HEK293 (cell line): Measurements from ENCODE around the gene SNAPC4.
A peak's percentile ranks its signal among the peaks of the same experiment; 100 is the strongest.

Experiments used
- CTCF ChIA-PET: fragments of 350-600 bp; formaldehyde crosslinking; extraction: SDS; loops from one replicate; lab custom pipeline; 2021; ENCODE audit warnings: antibody characterized with exemption; lab: Yijun Ruan, JAX
- POLR2A ChIA-PET: fragments of 300-600 bp; formaldehyde crosslinking; extraction: SDS; loops from one replicate; lab custom pipeline; 2020; ENCODE audit warnings: antibody characterized with exemption, inconsistent platforms; lab: Yijun Ruan, JAX
- H3K27ac ChIP-seq: fragments of 200-500 bp; sonication (Bioruptor generic); 2 replicates; pipeline ENCODE4 v1.5.1; 2014; ENCODE audit warnings: low read depth, low read length, control low read depth, inconsistent platforms; ENCODE audit errors: extremely low read depth
- H3K36me3 ChIP-seq, 2 experiments: fragments of 200-500 bp in 1 of 2; sonication (Bioruptor generic) in 1 of 2; 1 replicate in 1 of 2; 2 replicates in 1 of 2; pipeline ENCODE4 v1.5.1; 2014 to 2017; ENCODE audit warnings: inconsistent platforms in 2 of 2, low read length in 2 of 2; ENCODE audit not compliant: control insufficient read depth in 2 of 2, insufficient read depth in 1 of 2
- H3K4me1 ChIP-seq: fragments of 200-500 bp; sonication (Bioruptor generic); 2 replicates; pipeline ENCODE4 v1.5.1; 2014; ENCODE audit warnings: mild to moderate bottlenecking, low read length, inconsistent platforms; ENCODE audit not compliant: control insufficient read depth, insufficient read depth
- H3K4me3 ChIP-seq: 2 replicates; pipeline ENCODE4 v1.5.1; 2011; ENCODE audit warnings: low read depth, mild to moderate bottlenecking, control low read depth, low read length, moderate library complexity
- H3K9me3 ChIP-seq: fragments of 200-500 bp; sonication (Bioruptor generic); 2 replicates; pipeline ENCODE4 v1.5.1; 2014; ENCODE audit warnings: low read depth, low read length, inconsistent platforms; ENCODE audit not compliant: control insufficient read depth, insufficient read depth
- EGR2 ChIP-seq: fragments of 450-650 bp; formaldehyde crosslinking; IDR thresholded peaks from 2 replicates; pipeline ENCODE4 v1.5.1; 2016; ENCODE audit warnings: low read depth, missing biosample characterization, missing genetic modification characterization
- HOXC10 ChIP-seq: sonication (generic); formaldehyde crosslinking; IDR thresholded peaks from 2 replicates; pipeline ENCODE4 v1.8.1; 2023; ENCODE audit warnings: mild to moderate bottlenecking, missing genetic modification reagents
- IKZF3 ChIP-seq: fragments of 450-650 bp; IDR thresholded peaks from 2 replicates; pipeline ENCODE4 v1.5.0; 2018; ENCODE audit warnings: missing biosample characterization, mild to moderate bottlenecking, missing genetic modification characterization, moderate library complexity
- MYNN ChIP-seq: fragments of 450-650 bp; formaldehyde crosslinking; IDR thresholded peaks from 2 replicates; pipeline ENCODE4 v1.5.1; 2016; ENCODE audit warnings: missing biosample characterization, missing genetic modification characterization, borderline replicate concordance
- SP7 ChIP-seq: fragments of 450-650 bp; formaldehyde crosslinking; IDR thresholded peaks from 2 replicates; pipeline ENCODE4 v1.5.1; 2016; ENCODE audit warnings: missing biosample characterization, missing genetic modification characterization
- ZBTB11 ChIP-seq: fragments of 450-650 bp; formaldehyde crosslinking; conservative IDR thresholded peaks from 2 replicates; pipeline ENCODE4 v1.5.1; 2016; ENCODE audit warnings: low read depth, missing biosample characterization, missing genetic modification characterization
- ZBTB6 ChIP-seq: fragments of 450-650 bp; formaldehyde crosslinking; IDR thresholded peaks from 2 replicates; pipeline ENCODE4 v1.5.1; 2017; ENCODE audit warnings: missing biosample characterization, missing genetic modification characterization
- ZNF148 ChIP-seq: fragments of 450-650 bp; formaldehyde crosslinking; IDR thresholded peaks from 2 replicates; pipeline ENCODE4 v1.5.0; 2017; ENCODE audit warnings: missing biosample characterization, missing genetic modification characterization, borderline replicate concordance
- ZNF155 ChIP-seq: fragments of 450-650 bp; formaldehyde crosslinking; IDR thresholded peaks from 2 replicates; pipeline ENCODE4 v1.5.1; 2016; ENCODE audit warnings: missing biosample characterization, missing genetic modification characterization
- ZNF18 ChIP-seq: fragments of 450-650 bp; formaldehyde crosslinking; IDR thresholded peaks from 2 replicates; pipeline ENCODE4 v1.5.1; 2016; ENCODE audit warnings: missing biosample characterization, missing genetic modification characterization
- ZNF26 ChIP-seq: fragments of 450-650 bp; formaldehyde crosslinking; IDR thresholded peaks from 2 replicates; pipeline ENCODE4 v1.5.1; 2016; ENCODE audit warnings: missing biosample characterization, missing genetic modification characterization
- ZNF311 ChIP-seq: fragments of 450-650 bp; formaldehyde crosslinking; IDR thresholded peaks from 2 replicates; pipeline ENCODE4 v1.5.1; 2017; ENCODE audit warnings: missing biosample characterization, missing genetic modification characterization, borderline replicate concordance
- ZNF324 ChIP-seq: fragments of 450-650 bp; formaldehyde crosslinking; IDR thresholded peaks from 2 replicates; pipeline ENCODE4 v1.5.1; 2016; ENCODE audit warnings: missing biosample characterization, missing genetic modification characterization
- ZNF335 ChIP-seq: fragments of 450-650 bp; formaldehyde crosslinking; conservative IDR thresholded peaks from 2 replicates; pipeline ENCODE4 v1.5.1; 2016; ENCODE audit warnings: missing biosample characterization, missing genetic modification characterization
- ZNF404 ChIP-seq: fragments of 450-650 bp; formaldehyde crosslinking; IDR thresholded peaks from 2 replicates; pipeline ENCODE4 v1.5.1; 2017; ENCODE audit warnings: missing biosample characterization, missing genetic modification characterization
- ZNF48 ChIP-seq: fragments of 450-650 bp; formaldehyde crosslinking; IDR thresholded peaks from 2 replicates; pipeline ENCODE4 v1.5.1; 2016; ENCODE audit warnings: missing biosample characterization, missing genetic modification characterization
- ZNF585B ChIP-seq: fragments of 450-650 bp; formaldehyde crosslinking; IDR thresholded peaks from 2 replicates; pipeline ENCODE4 v1.5.1; 2016; ENCODE audit warnings: missing biosample characterization, missing genetic modification characterization
- ZNF785 ChIP-seq: fragments of 450-650 bp; formaldehyde crosslinking; IDR thresholded peaks from 2 replicates; pipeline ENCODE4 v1.5.1; 2016; ENCODE audit warnings: missing biosample characterization, missing genetic modification characterization
- ZXDB ChIP-seq: fragments of 450-650 bp; formaldehyde crosslinking; IDR thresholded peaks from 2 replicates; pipeline ENCODE4 v1.5.1; 2016; ENCODE audit warnings: missing biosample characterization, missing genetic modification characterization

The SNAPC4 gene

GRCh38 chr9:136361754-136362449 is 38.1 kb downstream of the SNAPC4 start (continued):
- TF ChIP-seq ZNF585B (tag by site-specific recombination) (no peak), ZNF785 (tag by site-specific recombination) (no peak)

GRCh38 chr9:136361047-136361753 is 38.8 kb downstream of the SNAPC4 start:
- H3K4me1 ChIP-seq, result no peaks in the 10 kb centered on the region; the same call in 1 of the 2 replicates
- peaks cover 0 to 21% of the 10 kb centered on the region in 2 experiments; a peak in 1 of 3 replicates for H3K36me3 ChIP-seq
- TF ChIP-seq HOXC10 (no peak), MYNN (tag by site-specific recombination) (no peak), IKZF3 (tag by site-specific recombination) (0 out of 2 replicates have a peak, but pooled peaks have one; percentile 4), ZNF155 (no peak), ZNF26 (tag by site-specific recombination) (peak; percentile 64; the same call in 1 of the 2 replicates), ZXDB (tag by site-specific recombination) (no peak), ZBTB11 (tag by site-specific recombination) (no peak)
- H3K27ac ChIP-seq, result no peak overlapping the region
- no peaks in the 10 kb centered on the region for H3K9me3 ChIP-seq
- no peak overlapping the region for H3K4me3 ChIP-seq
- CTCF ChIA-PET, result interaction anchor here (0.5 to 0.9 kb wide), 2 partner anchors 78 to 124 kb away, joined by 4 read pairs; no protein-coding TSS in a partner anchor
- POLR2A ChIA-PET, result interaction anchor here (3.4 kb wide), 1 partner anchor 16 kb away, joined by 45 read pairs; no protein-coding TSS in a partner anchor

- Histone ChIP-seq H3K4me1 (no peaks in the 10 kb centered on the region; the same call in 1 of the 2 replicates), H3K4me3 (no peak overlapping the region), H3K27ac (no peak overlapping the region), H3K36me3 (peaks cover 0 to 25% of the 10 kb centered on the region in 2 experiments; a peak in 1 of 3 replicates), H3K9me3 (no peaks in the 10 kb centered on the region)
- POLR2A ChIA-PET, result no interaction called here
- CTCF ChIA-PET, result no interaction called here
- TF ChIP-seq ZNF48 (tag by site-specific recombination) (no peak), ZNF404 (tag by site-specific recombination) (no peak), ZBTB6 (tag by site-specific recombination) (no peak), ZNF18 (no peak), ZNF148 (tag by site-specific recombination) (no peak), ZNF324 (tag by site-specific recombination) (no peak), EGR2 (tag by site-specific recombination) (peak; percentile 65; the same call in 1 of the 2 replicates), ZNF311 (tag by site-specific recombination) (no peak), SP7 (tag by site-specific recombination) (no peak), ZNF335 (tag by site-specific recombination) (no peak)
Observed at GRCh38 chr9:136359774-136360718, 39.9 kb downstream of the SNAPC4 start.
